ENCODE results near the gene KREMEN1. TPM values are rescaled to one million over a fixed set of nuclear protein-coding genes. Genes with fewer than 3 reads are reported as not detected.

Gene KREMEN1
- total and polyA plus RNA-seq, 2 experiments from 2014 or later, result 7.5 to 10.5 TPM

DNA sequence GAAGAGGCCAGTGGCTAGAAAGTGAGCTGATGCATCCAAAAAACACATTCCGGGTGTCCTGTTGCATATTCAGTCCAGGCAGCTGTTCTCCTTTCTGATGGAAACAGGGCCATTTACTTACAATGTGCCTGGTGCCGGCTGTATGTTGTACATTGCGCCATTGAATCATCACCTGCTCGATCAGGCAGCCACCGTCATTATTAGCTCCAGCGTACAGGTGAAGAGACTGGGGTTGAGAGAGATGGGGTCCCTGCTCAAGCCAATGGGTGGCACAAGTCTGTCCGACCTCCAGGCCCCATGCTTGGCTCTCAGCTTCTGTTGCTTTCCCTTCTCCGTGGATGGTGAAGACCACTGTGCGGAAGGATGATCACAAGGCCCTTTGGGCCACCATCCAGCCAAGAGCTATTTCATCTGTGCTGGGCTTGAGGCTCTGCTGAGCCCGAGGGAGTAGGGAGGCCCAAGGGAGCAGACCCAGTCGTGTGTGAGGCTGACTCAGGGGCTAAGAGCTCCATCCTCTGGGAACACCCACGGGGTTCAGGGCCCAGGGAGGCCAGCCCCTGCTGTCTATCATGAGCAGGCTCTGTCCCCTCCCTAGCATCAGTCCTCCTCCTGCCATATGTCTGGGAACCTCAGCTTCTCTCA is 112.1 kb downstream of the KREMEN1 start:
- no peaks in the 10 kb centered on the region for H3K27me3 ChIP-seq
- 87% methylated on average over 12 of the region's 12 CpGs for WGBS (ENCODE audit: low lambda C conversion rate, missing lambda C conversion rate)
- H3K9me3 ChIP-seq (ENCODE audit: low read depth), result no peaks in the 10 kb centered on the region
- H4K20me1 ChIP-seq (ENCODE audit: insufficient read depth, poor library complexity, severe bottlenecking), result no peaks in the 10 kb centered on the region
- DNase-seq (ENCODE audit: low spot score), result no peak
- H3K4me2 ChIP-seq, result no peak overlapping the region
- H3K4me3 ChIP-seq, result no peak overlapping the region
- H3K9me2 ChIP-seq (replicated peaks; ENCODE audit: insufficient read depth), result no peaks in the 10 kb centered on the region
- no peaks in the 10 kb centered on the region for H3K79me2 ChIP-seq
- no peaks in the 10 kb centered on the region for H3K4me1 ChIP-seq (ENCODE audit: insufficient read depth)
- H3K27ac ChIP-seq, result no peak overlapping the region
- no peaks in the 10 kb centered on the region for H3K36me3 ChIP-seq (replicated peaks; ENCODE audit: insufficient read depth, low read depth)
- H2AFZ ChIP-seq, result no peak overlapping the region
- TF ChIP-seq EZH2phosphoT487 (IDR thresholded peaks at IDR 0.05; ENCODE audit: low read depth, severe bottlenecking, unreplicated experiment), result no peak
- no peak for TF ChIP-seq CTCF (IDR thresholded peaks at IDR 0.05; ENCODE audit: poor library complexity)
- no peak for TF ChIP-seq EZH2 (IDR thresholded peaks at IDR 0.05; ENCODE audit: borderline replicate concordance)

DNA sequence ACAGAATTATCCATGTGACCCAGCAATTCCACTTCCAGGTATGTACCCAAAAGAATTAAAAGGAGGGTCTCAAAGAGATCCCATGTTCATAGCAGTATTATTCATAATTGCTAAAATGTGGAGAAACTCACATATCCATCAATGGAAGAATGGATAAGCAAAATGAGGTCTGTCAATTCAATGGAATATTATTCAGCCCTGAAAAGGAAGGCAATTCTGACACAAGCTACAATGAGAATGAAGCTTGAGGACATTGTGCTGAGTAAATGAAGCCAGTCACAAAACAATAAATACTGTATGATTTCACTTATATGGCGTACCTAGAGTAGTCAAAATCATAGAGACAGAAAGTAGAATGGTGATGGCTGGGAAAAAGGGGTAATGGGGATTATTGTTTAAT is 113.5 kb downstream of the KREMEN1 start:
- no peaks in the 10 kb centered on the region for H3K79me2 ChIP-seq
- no peak overlapping the region for H3K27ac ChIP-seq
- no peak for DNase-seq (ENCODE audit: low spot score)
- H3K4me2 ChIP-seq, result no peak overlapping the region
- TF ChIP-seq EZH2 (IDR thresholded peaks at IDR 0.05; ENCODE audit: borderline replicate concordance) (no peak), EZH2phosphoT487 (IDR thresholded peaks at IDR 0.05; ENCODE audit: low read depth, severe bottlenecking, unreplicated experiment) (no peak), CTCF (IDR thresholded peaks at IDR 0.05; ENCODE audit: poor library complexity) (no peak)
- no peaks in the 10 kb centered on the region for H3K9me2 ChIP-seq (replicated peaks; ENCODE audit: insufficient read depth)
- no peak overlapping the region for H3K4me3 ChIP-seq
- no peaks in the 10 kb centered on the region for H3K27me3 ChIP-seq
- no peak overlapping the region for H2AFZ ChIP-seq
- WGBS (ENCODE audit: low lambda C conversion rate, missing lambda C conversion rate), result 93% methylated on average over 1 of the region's 1 CpG
- H3K9me3 ChIP-seq (ENCODE audit: low read depth), result no peaks in the 10 kb centered on the region
- H3K4me1 ChIP-seq (ENCODE audit: insufficient read depth), result no peaks in the 10 kb centered on the region
- no peaks in the 10 kb centered on the region for H4K20me1 ChIP-seq (ENCODE audit: insufficient read depth, poor library complexity, severe bottlenecking)
- H3K36me3 ChIP-seq (replicated peaks; ENCODE audit: insufficient read depth, low read depth), result no peaks in the 10 kb centered on the region

DNA sequence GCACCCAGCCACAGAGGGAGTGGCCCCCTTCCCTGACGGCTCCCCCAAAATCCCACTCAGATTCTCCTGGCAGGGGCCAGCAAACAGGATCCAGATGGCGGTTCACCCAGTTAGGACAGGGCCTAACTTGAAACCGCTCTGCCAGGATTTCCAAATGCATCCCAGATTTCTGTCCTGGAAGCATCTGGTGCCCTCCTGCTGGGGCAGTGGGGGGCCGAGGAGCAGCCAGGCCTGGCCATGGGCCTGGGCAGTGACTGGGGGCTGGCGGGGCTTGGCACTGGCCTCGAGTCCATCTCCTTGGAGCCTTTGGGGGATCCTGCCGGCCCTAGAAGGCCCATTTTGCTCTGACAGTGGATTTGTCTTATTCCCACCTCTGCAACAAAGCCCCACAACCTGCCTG is 115.0 kb downstream of the KREMEN1 start:
- TF ChIP-seq EZH2 (IDR thresholded peaks at IDR 0.05; ENCODE audit: borderline replicate concordance), result no peak
- no peak for TF ChIP-seq CTCF (IDR thresholded peaks at IDR 0.05; ENCODE audit: poor library complexity)
- no peak for TF ChIP-seq EZH2phosphoT487 (IDR thresholded peaks at IDR 0.05; ENCODE audit: low read depth, severe bottlenecking, unreplicated experiment)
- H4K20me1 ChIP-seq (ENCODE audit: insufficient read depth, poor library complexity, severe bottlenecking), result no peaks in the 10 kb centered on the region
- WGBS (ENCODE audit: low lambda C conversion rate, missing lambda C conversion rate), result 78% methylated on average over 7 of the region's 7 CpGs
- DNase-seq (ENCODE audit: low spot score), result no peak
- no peak overlapping the region for H3K27ac ChIP-seq
- no peak overlapping the region for H3K4me2 ChIP-seq
- no peaks in the 10 kb centered on the region for H3K4me1 ChIP-seq (ENCODE audit: insufficient read depth)
- H3K9me3 ChIP-seq (ENCODE audit: low read depth), result no peaks in the 10 kb centered on the region
- no peaks in the 10 kb centered on the region for H3K9me2 ChIP-seq (replicated peaks; ENCODE audit: insufficient read depth)
- H3K36me3 ChIP-seq (replicated peaks; ENCODE audit: insufficient read depth, low read depth), result no peaks in the 10 kb centered on the region
- no peak overlapping the region for H3K4me3 ChIP-seq
- H3K27me3 ChIP-seq, result no peaks in the 10 kb centered on the region
- H3K79me2 ChIP-seq, result no peaks in the 10 kb centered on the region
- no peak overlapping the region for H2AFZ ChIP-seq
